Mucosa of descending colon (tissue), 3 donors: ENCODE measurements around the gene LY6G6F. TPM values are rescaled to one million over a fixed set of nuclear protein-coding genes. Genes with fewer than 3 reads are reported as not detected.

Experiments
- ATAC-seq: fragments of 200-7000 bp; cut with Tn5 transposase; one replicate; pipeline ENCODE4 v1.9.1; 2020; ENCODE audit warnings: mild to moderate bottlenecking, moderate library complexity
- DNase-seq, 3 donors: peaks; one replicate each; pipeline ENCODE4 v3.0.0-alpha.2; 2020
- H3K36me3 ChIP-seq: fragments of 200-600 bp; one replicate; pipeline ENCODE4 v1.8.0; 2021; ENCODE audit warnings: low read depth, mild to moderate bottlenecking
- H3K4me1 ChIP-seq: fragments of 200-600 bp; one replicate; pipeline ENCODE4 v1.8.0; 2021; ENCODE audit warnings: low read depth, mild to moderate bottlenecking
- H3K4me3 ChIP-seq: fragments of 200-600 bp; one replicate; pipeline ENCODE4 v1.8.0; 2021; ENCODE audit warnings: mild to moderate bottlenecking
- H3K9me3 ChIP-seq: fragments of 200-600 bp; one replicate; pipeline ENCODE4 v1.8.0; 2021; ENCODE audit warnings: mild to moderate bottlenecking
- intact Hi-C, 2 donors: fragments of 100-400 bp; cut with DNase I in 1 of 2; cut with micrococcal nuclease in 1 of 2; formaldehyde crosslinking; loops; one replicate each; pipeline versions ENCODE4 v1.11.0 to v1.11.1; 2022; cut with DNase I, micrococcal nuclease
- microRNA-seq: library from miRNA; unstranded; fragments of <30 nt; microRNA quantifications from one replicate; pipeline ENCODE4, GENCODE V29; 2019
- total RNA-seq, 3 donors: library from RNA; stranded (reverse); fragmentation: NEBNext Ultra II Directional in 2 of 3; extraction: Animal tissue kit (Norgen Biotek cat#: 25700) in 2 of 3; gene quantifications; one replicate each; pipeline versions ENCODE4 v1.2.1 to v1.2.4, GENCODE V29; 2021 to 2023
- TF ChIP-seq, protein P1 (sequence below): fragments of 200-600 bp; IDR thresholded peaks from one replicate; pipeline ENCODE4 v1.8.0; 2022; ENCODE audit warnings: antibody characterized with exemption, mild to moderate bottlenecking
- donor health status: DM: no; HTN: no; CAD: no; lungs with moderate emphysema.
- donor health status: DM: no; HTN: no; CAD: no.
- donor health status: DM: no; HTN: yes; CAD: no.

LY6G6F gene
- total RNA-seq, 3 donors from 2014 or later: not detected

DNA sequence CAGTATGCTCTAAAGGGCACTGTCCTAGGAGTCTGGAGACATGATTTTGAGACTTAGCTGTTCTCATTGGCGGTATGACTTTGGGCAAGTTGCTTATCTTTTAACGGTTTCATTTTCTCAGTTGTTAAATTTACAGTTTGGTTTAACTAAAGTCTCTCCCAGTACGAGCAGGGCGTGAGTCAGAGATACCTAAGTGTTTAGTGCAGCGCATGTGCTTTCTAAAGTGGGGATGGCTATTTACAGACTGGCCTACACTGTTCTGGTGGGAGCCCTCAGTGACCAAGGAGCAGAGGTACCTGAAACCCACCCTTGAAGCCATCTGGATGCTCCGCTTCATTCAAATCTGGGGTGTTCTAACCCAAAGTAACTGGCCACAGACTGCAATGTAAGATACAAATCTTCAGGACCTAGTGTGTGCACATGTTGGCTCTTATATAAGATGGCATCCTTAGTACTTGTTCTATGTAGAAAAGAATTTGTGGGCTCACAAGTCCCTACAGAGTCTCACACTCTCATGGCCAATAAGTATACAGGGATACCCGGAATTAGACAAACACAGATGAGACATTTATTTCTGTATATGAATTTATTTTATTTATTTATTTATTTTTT, 43.9 kb downstream of the LY6G6F start:
- Histone ChIP-seq H3K36me3 (no peaks in the 10 kb centered on the region), H3K4me3 (no peak overlapping the region), H3K4me1 (no peaks in the 10 kb centered on the region), H3K9me3 (no peaks in the 10 kb centered on the region)
- DNase-seq (no peak), ATAC-seq (no peak)
- TF ChIP-seq, protein P1, sequence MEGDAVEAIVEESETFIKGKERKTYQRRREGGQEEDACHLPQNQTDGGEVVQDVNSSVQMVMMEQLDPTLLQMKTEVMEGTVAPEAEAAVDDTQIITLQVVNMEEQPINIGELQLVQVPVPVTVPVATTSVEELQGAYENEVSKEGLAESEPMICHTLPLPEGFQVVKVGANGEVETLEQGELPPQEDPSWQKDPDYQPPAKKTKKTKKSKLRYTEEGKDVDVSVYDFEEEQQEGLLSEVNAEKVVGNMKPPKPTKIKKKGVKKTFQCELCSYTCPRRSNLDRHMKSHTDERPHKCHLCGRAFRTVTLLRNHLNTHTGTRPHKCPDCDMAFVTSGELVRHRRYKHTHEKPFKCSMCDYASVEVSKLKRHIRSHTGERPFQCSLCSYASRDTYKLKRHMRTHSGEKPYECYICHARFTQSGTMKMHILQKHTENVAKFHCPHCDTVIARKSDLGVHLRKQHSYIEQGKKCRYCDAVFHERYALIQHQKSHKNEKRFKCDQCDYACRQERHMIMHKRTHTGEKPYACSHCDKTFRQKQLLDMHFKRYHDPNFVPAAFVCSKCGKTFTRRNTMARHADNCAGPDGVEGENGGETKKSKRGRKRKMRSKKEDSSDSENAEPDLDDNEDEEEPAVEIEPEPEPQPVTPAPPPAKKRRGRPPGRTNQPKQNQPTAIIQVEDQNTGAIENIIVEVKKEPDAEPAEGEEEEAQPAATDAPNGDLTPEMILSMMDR: no peak
- intact Hi-C loops: no loop called here

DNA sequence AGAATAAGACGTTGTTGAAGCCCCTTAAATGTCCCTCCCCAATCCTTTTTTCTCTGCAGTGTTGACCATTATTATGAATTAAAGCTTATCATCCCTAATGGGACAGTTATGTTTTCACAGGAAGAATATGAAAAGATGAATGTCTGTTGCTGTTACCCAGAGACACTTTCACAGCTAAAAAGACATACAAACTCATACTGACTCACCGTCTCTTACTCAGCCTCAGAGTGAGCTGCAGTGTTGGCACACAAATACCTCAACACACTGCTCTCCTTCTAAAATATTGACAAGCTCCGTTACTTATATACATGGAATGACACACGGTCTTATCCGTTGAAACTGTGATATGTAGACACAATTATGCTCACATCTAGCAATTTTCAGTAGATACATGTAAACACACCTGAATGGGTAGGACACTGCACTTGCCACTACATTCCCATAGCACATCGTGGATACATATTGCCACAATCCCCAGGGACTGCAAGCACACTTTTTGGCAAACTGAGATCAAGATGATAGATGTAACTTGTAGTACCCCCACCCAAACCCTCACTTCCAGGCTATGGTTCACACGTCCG, 46.2 kb downstream of the LY6G6F start:
- no peaks in the 10 kb centered on the region for H3K36me3 ChIP-seq
- DNase-seq: no peak
- no peaks in the 10 kb centered on the region for H3K4me1 ChIP-seq
- no peak overlapping the region for H3K4me3 ChIP-seq
- no peak for ATAC-seq
- TF ChIP-seq, protein P1: no peak
- intact Hi-C loops: no loop called here
- H3K9me3 ChIP-seq: no peaks in the 10 kb centered on the region

DNA sequence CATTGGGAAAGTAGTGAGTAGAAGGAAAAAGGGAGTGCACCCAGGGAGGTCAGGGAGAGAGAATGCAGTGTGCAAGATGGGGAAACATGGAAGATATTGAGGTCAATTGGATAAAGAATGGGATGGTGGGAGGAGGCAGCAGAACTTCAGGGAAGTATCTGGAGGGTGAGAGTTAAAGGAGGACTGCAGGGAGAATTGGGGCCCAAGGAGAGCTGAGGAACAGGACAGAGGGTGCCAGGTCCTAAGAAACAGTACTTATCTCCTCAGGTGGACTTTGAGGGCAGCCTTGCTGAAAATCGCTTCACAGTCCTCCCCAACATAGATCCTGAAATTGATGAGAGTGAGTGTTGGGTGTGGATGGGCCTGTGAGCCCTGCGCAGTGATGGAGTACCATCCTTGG, 51.6 kb downstream of the LY6G6F start:
- intact Hi-C loops: no loop called here
- H3K4me1 ChIP-seq: no peaks in the 10 kb centered on the region
- TF ChIP-seq, protein P1: no peak
- ATAC-seq (no peak), DNase-seq (peak in 1 of 3 donors; percentile 8)
- H3K4me3 ChIP-seq: no peak overlapping the region
- no peaks in the 10 kb centered on the region for H3K9me3 ChIP-seq
- no peaks in the 10 kb centered on the region for H3K36me3 ChIP-seq

Small RNA genes within 50 kb of the gene (microRNA-seq; reads per million reads assigned to microRNA genes)
- gene MIR4646: 0.70 reads per million

Other genes with a start within 250 kb of the LY6G6F start
- 1 to 10 TPM; 1.3 to 4.1 (median 2.9) TPM for gene MICB, start 208.7 kb upstream of the LY6G6F start, total RNA-seq
- not detected for gene MCCD1, start 177.9 kb upstream of the LY6G6F start, total RNA-seq
- gene DDX39B, start 164.9 kb upstream of the LY6G6F start, total RNA-seq: 100 to 1,000 TPM; 239 to 309 (median 295) TPM
- 1 to 10 TPM in 2 of 3 donors, under 1 TPM in 1; 0.55 to 4.5 (median 1.2) TPM for gene ATP6V1G2, start 160.3 kb upstream of the LY6G6F start, total RNA-seq
- gene NFKBIL1, start 159.3 kb upstream of the LY6G6F start, total RNA-seq: 10 to 100 TPM; 15.8 to 27.8 (median 18.3) TPM
- under 1 TPM in 2 of 3 donors, not detected in 1; 0.20 to 0.22 TPM for gene LTA, start 134.6 kb upstream of the LY6G6F start, total RNA-seq
- 1 to 10 TPM in 2 of 3 donors, under 1 TPM in 1; 0.41 to 1.7 (median 1.1) TPM for gene TNF, start 131.3 kb upstream of the LY6G6F start, total RNA-seq
- gene LTB, start 124.4 kb upstream of the LY6G6F start, total RNA-seq: 1 to 10 TPM; 2.1 to 3.4 (median 2.2) TPM
- 10 to 100 TPM in 1 of 3 donors, 1 to 10 TPM in 2; 3.9 to 11.3 (median 6.6) TPM for gene LST1, start 120.6 kb upstream of the LY6G6F start, total RNA-seq
- under 1 TPM in 1 of 3 donors, not detected in 2; 0.46 TPM for gene NCR3, start 113.9 kb upstream of the LY6G6F start, total RNA-seq
- gene AIF1, start 91.6 kb upstream of the LY6G6F start, total RNA-seq: 10 to 100 TPM in 2 of 3 donors, 1 to 10 TPM in 1; 6.1 to 28.4 (median 17.3) TPM
- gene PRRC2A, start 86.2 kb upstream of the LY6G6F start, total RNA-seq: 100 to 1,000 TPM; 109 to 151 (median 120) TPM
- gene BAG6, start 54.2 kb upstream of the LY6G6F start, total RNA-seq: 100 to 1,000 TPM; 282 to 298 (median 293) TPM
- 1 to 10 TPM; 2.2 to 2.7 (median 2.4) TPM for gene APOM, start 51.0 kb upstream of the LY6G6F start, total RNA-seq
- gene C6orf47, start 46.1 kb upstream of the LY6G6F start, total RNA-seq: 10 to 100 TPM; 28.5 to 33.0 (median 32.3) TPM
- 10 to 100 TPM; 13.4 to 17.7 (median 17.4) TPM for gene GPANK1, start 41.9 kb upstream of the LY6G6F start, total RNA-seq
- gene CSNK2B, start 40.8 kb upstream of the LY6G6F start, total RNA-seq: 100 to 1,000 TPM; 125 to 147 (median 134) TPM
- gene LY6G5B, start 36.9 kb upstream of the LY6G6F start, total RNA-seq: 10 to 100 TPM; 13.1 to 17.2 (median 15.5) TPM
- 1 to 10 TPM; 1.7 to 4.2 (median 2.1) TPM for gene LY6G5C, start 25.8 kb upstream of the LY6G6F start, total RNA-seq
- gene ABHD16A, start 3.5 kb upstream of the LY6G6F start, total RNA-seq: 10 to 100 TPM; 55.3 to 69.4 (median 68.4) TPM
- 1 to 10 TPM in 1 of 3 donors, under 1 TPM in 1, not detected in 1; 0.90 to 6.1 TPM for gene LY6G6D, start 8.5 kb downstream of the LY6G6F start, total RNA-seq
- under 1 TPM in 1 of 3 donors, not detected in 2; 0.32 TPM for gene LY6G6C, start 14.9 kb downstream of the LY6G6F start, total RNA-seq
- gene MPIG6B, start 16.5 kb downstream of the LY6G6F start, total RNA-seq: 1 to 10 TPM in 1 of 3 donors, under 1 TPM in 2; 0.48 to 1.4 (median 0.57) TPM
- 100 to 1,000 TPM in 1 of 3 donors, 10 to 100 TPM in 2; 56.1 to 152 (median 99.5) TPM for gene DDAH2, start 22.4 kb downstream of the LY6G6F start, total RNA-seq
- 100 to 1,000 TPM; 269 to 555 (median 441) TPM for gene CLIC1, start 29.7 kb downstream of the LY6G6F start, total RNA-seq
- gene MSH5, start 33.1 kb downstream of the LY6G6F start, total RNA-seq: 10 to 100 TPM; 14.1 to 29.9 (median 29.7) TPM
- 1 to 10 TPM; 2.5 to 9.6 (median 4.3) TPM for gene SAPCD1, start 55.8 kb downstream of the LY6G6F start, total RNA-seq
- gene VWA7, start 70.5 kb downstream of the LY6G6F start, total RNA-seq: 1 to 10 TPM; 5.9 to 8.2 (median 6.9) TPM
- 10 to 100 TPM; 41.7 to 65.8 (median 45.0) TPM for gene VARS1, start 88.9 kb downstream of the LY6G6F start, total RNA-seq
- gene LSM2, start 100.1 kb downstream of the LY6G6F start, total RNA-seq: 10 to 100 TPM; 21.7 to 35.5 (median 33.8) TPM
- gene HSPA1L, start 108.4 kb downstream of the LY6G6F start, total RNA-seq: 1 to 10 TPM; 1.2 to 3.4 (median 1.3) TPM
- gene HSPA1A, start 108.7 kb downstream of the LY6G6F start, total RNA-seq: 100 to 1,000 TPM in 2 of 3 donors, 10 to 100 TPM in 1; 73.6 to 274 (median 107) TPM
- 100 to 1,000 TPM; 172 to 254 (median 200) TPM for gene HSPA1B, start 120.9 kb downstream of the LY6G6F start, total RNA-seq
- 10 to 100 TPM; 44.0 to 65.7 (median 45.0) TPM for gene NEU1, start 156.0 kb downstream of the LY6G6F start, total RNA-seq
- gene SLC44A4, start 172.1 kb downstream of the LY6G6F start, total RNA-seq: 100 to 1,000 TPM; 332 to 795 (median 740) TPM
- 10 to 100 TPM; 29.6 to 50.1 (median 36.4) TPM for gene EHMT2, start 190.8 kb downstream of the LY6G6F start, total RNA-seq
- gene ZBTB12, start 195.2 kb downstream of the LY6G6F start, total RNA-seq: 1 to 10 TPM; 2.3 to 6.2 (median 3.4) TPM
- 10 to 100 TPM in 2 of 3 donors, 1 to 10 TPM in 1; 5.5 to 33.7 (median 17.9) TPM for gene C2, start 220.9 kb downstream of the LY6G6F start, total RNA-seq
- gene CFB, start 239.2 kb downstream of the LY6G6F start, total RNA-seq: 100 to 1,000 TPM in 1 of 3 donors, 10 to 100 TPM in 2; 34.5 to 178 (median 40.4) TPM